ENCODE results near the gene KPRP.

DNA sequence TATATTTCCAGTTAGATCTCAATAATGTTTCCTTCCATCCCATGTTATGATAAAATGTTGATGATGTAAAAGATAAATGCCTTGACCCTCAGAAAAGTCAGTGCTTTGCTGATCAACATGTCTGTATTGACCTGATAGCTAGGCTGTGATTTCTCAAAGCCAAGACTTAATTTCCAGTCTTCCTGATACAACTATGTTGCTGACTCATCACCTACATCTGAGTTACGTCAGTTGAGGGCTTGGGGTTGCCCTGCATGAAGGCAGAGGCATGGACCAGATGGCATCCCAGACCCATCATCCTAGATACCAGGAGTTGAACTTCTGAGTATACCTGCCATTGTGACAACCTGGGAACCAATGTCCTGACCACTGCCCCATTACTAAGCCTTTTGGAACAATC is 43.5 kb downstream of the KPRP start:
- no peak for TF ChIP-seq CTCF (conservative IDR thresholded peaks at IDR 0.05 in 1 of 2, IDR thresholded peaks at IDR 0.05 in 1 of 2; ENCODE audit: low read depth in 1 of 2, low read length in 2 of 2)
- TF ChIP-seq EZH2 (IDR thresholded peaks at IDR 0.05; ENCODE audit: low read length, missing control alignments) = no peak
